H1 (cell line): ENCODE data around the gene MIPOL1. TPM values are rescaled to one million over a fixed set of nuclear protein-coding genes. Genes with fewer than 3 reads are reported as not detected.

Experiments used
- BACH1 ChIP-seq: IDR thresholded peaks from 2 replicates; pipeline ENCODE4 v1.6.1; 2012; ENCODE audit warnings: low read length, improper control_type of control experiment
- BRCA1 ChIP-seq: IDR thresholded peaks from 2 replicates; pipeline ENCODE4 v1.6.1; 2012; ENCODE audit warnings: low read depth, low read length, improper control_type of control experiment
- CHD1 ChIP-seq: IDR thresholded peaks from 2 replicates; pipeline ENCODE4 v1.6.1; 2012; ENCODE audit warnings: low read depth, low read length, improper control_type of control experiment
- CHD2 ChIP-seq: IDR thresholded peaks from 2 replicates; pipeline ENCODE4 v1.6.1; 2012; ENCODE audit warnings: low read length, improper control_type of control experiment
- CHD7 ChIP-seq: fragments of 300-600 bp; sonication (generic); IDR thresholded peaks from 2 replicates; pipeline ENCODE4 v1.7.1; 2012; ENCODE audit warnings: low read length, moderate library complexity, mild to moderate bottlenecking, inconsistent platforms; ENCODE audit not compliant: insufficient replicate concordance
- SP1 ChIP-seq: IDR thresholded peaks from 2 replicates; pipeline ENCODE4 v1.6.1; 2011; ENCODE audit warnings: low read depth, low read length
- TAF1 ChIP-seq: IDR thresholded peaks from 2 replicates; pipeline ENCODE4 v1.6.1; 2011; ENCODE audit warnings: mild to moderate bottlenecking, low read depth, low read length
- polyA plus RNA-seq, 7 experiments: library from polyadenylated mRNA; depleted of rRNA in 3 of 7; stranded (reverse) in 5 of 7; unstranded in 2 of 7; fragments of >200 nt in 5 of 7; fragments of 200-250 nt in 2 of 7; gene quantifications; 1 replicate in 5 of 7; 2 replicates in 1 of 7; 4 replicates in 1 of 7; pipeline versions ENCODE4 v1.2.1 to v1.2.3, GENCODE V29; 2011 to 2013; ENCODE audit warnings: missing spikeins in 2 of 7, mixed read lengths in 2 of 7
- total RNA-seq: library from RNA; stranded (reverse); fragmentation: NEBNext Ultra II Directional; extraction: Animal tissue kit (Norgen Biotek cat#: 25700); gene quantifications from 2 replicates; pipeline ENCODE4 v1.2.1, GENCODE V29; 2021

The MIPOL1 gene
- total and polyA plus RNA-seq, 2 of the 8 experiments (the other 6 are each of a cell fraction or from before 2014, with no cell fraction given): 2.8 to 23.9 TPM

GRCh38 chr14:37318938-37319337 lies 121.2 kb downstream of the MIPOL1 start (continued):
- no peak for TF ChIP-seq CHD7
- TF ChIP-seq TAF1: no peak
- TF ChIP-seq BRCA1: no peak
- no peak for TF ChIP-seq CHD2
- no peak for TF ChIP-seq BACH1
- no peak for TF ChIP-seq CHD1
- TF ChIP-seq SP1: no peak
- TF ChIP-seq, all 59 proteins: peak for 0
